22Rv1 (cell line): ENCODE results near the gene DNAJC5.
"Not testable (repeated sequence)": the region's sequence is repeated elsewhere in the genome, so short reads cannot be mapped to it uniquely, and the experiment has no call there.

Experiments used
- H3K27ac ChIP-seq: fragments of 450-650 bp; 2 replicates; pipeline ENCODE4 v1.5.1; 2017
- CTCF ChIP-seq: fragments of 450-650 bp; IDR thresholded peaks from 2 replicates; pipeline ENCODE4 v1.5.1; 2017; ENCODE audit warnings: mild to moderate bottlenecking
- ZFX ChIP-seq: fragments of 450-650 bp; IDR thresholded peaks from 2 replicates; pipeline ENCODE4 v1.6.1; 2017; ENCODE audit warnings: antibody characterized with exemption, borderline replicate concordance

The DNAJC5 gene, protein sequence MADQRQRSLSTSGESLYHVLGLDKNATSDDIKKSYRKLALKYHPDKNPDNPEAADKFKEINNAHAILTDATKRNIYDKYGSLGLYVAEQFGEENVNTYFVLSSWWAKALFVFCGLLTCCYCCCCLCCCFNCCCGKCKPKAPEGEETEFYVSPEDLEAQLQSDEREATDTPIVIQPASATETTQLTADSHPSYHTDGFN

DNA sequence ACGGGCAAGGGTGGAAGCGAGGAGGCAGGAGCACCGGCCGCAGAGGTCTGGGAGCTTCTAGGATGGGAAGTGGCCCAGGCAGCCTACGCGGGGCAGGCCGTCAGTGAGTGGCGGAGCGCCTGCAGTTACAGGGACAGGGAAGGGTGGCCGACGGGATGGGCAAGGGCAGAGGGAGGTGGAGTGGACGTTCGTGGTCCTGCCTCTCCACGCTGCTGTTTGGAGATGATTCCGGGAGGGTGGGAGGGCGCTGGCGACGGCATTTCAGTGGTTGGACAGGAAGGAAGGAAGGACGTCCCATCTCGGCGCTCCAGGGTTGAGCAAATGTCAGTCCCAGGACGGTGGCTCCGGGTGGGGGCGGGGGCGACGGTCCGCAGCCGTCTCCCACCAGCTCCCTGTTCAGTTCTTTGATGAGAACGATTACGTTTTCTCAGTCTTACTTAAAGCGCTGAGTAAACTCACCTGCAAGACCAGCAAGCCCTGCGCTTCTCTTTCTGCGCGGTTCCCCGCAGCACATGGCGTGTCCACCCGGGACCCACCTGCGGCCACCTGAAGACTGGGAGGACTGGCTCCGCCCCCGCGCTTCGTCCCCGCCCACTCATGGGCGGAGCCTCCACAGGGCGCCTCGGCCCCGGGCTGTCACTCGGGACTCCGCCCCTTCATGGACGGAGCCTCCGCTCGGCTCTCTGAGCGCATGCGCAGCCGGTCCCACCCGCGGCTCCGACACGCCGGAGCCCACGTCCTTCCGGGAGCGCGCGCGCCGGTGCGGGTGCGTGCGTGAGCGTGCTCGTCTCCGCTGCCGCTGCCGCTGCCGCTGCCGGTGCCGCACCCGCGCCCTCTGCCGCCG lies at the start of gene DNAJC5:
TSS of gene DNAJC5 (plus strand) at position 769 of the 844 bp plus-strand sequence. CDS start 33,220 bp downstream, outside the sequence.
- peak within 1 kb of the TSS; percentile 83 for H3K27ac ChIP-seq
- no peak for TF ChIP-seq ZFX
- TF ChIP-seq CTCF: no peak

DNA sequence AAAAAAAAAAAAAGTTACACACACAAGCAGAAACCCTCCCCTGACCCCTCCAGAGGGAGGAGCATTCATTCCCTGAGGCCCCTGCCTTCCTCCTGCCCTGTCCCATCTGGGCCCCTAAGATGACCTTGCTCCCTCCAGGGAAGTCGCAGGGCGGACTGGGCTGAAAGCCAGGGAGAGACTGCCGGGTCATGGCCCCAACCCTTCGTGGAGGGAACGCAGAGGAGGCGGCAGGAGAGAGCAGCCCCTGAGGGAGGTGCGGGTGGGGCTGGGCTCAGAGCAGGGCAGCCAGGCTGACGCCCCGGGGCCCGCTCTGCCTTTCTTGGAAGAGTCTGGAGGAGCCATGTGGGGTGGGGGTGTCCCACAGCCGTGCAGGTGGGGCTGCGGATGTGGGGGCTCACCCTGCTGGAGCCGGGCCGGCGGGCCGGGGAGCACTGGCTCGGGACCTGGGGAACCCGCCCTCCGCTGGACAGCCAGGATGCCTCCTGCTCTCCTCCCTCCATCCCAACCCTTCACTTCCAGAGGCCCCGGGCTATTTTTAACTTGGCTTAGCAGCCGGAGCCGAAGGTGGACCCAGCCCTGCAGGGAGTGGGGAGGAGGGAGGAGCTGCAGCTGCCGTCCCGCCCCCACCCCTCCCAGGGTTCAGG lies 48.7 kb upstream of the DNAJC5 start:
- no peak for TF ChIP-seq CTCF
- H3K27ac ChIP-seq: no peak overlapping the region

GRCh38 chr20:63846888-63847236 lies 48.1 kb upstream of the DNAJC5 start:
- TF ChIP-seq CTCF (no peak), ZFX (no peak)
- no peak overlapping the region for H3K27ac ChIP-seq

DNA sequence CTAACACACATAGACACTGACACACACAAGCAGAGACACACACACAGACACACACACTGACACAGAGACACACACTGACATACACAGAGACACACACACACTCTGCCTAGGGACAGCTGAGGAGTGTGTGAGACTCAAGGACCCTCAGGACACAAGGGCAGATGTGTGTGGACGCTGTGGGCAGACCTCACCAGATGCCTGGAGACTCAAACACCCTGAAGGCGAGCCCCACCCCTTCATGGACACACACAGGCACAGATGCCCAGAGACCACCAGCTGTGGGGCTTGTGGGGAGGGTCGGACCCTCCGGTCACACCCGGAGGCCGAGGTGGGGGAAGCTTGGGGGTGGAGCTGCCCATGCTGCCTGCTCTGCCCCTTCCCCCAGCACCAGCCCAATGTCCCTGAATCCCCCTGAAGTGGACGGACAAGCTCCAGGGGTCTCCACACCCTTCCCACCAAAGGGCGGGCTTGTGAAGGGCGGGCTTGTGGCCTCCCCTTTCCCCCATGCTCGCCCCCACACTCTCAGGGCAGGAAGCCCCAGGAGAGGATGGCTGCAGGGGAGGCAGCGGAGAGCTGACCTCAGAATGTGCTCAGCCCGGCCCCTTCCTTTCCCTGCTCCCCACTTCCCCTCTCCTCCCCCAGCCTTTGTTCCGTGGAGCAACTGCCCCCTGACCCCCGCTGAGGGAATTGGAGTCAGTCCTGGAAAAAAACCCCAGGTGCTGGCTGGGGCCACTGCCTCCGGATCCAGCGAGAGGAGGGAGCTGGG lies 47.5 kb upstream of the DNAJC5 start:
- no peak for TF ChIP-seq CTCF
- no peak for TF ChIP-seq ZFX
- no peak overlapping the region for H3K27ac ChIP-seq

GRCh38 chr20:63848003-63848911 lies 46.7 kb upstream of the DNAJC5 start:
- no peak for TF ChIP-seq CTCF
- no peak for TF ChIP-seq ZFX
- H3K27ac ChIP-seq: no peak overlapping the region

DNA sequence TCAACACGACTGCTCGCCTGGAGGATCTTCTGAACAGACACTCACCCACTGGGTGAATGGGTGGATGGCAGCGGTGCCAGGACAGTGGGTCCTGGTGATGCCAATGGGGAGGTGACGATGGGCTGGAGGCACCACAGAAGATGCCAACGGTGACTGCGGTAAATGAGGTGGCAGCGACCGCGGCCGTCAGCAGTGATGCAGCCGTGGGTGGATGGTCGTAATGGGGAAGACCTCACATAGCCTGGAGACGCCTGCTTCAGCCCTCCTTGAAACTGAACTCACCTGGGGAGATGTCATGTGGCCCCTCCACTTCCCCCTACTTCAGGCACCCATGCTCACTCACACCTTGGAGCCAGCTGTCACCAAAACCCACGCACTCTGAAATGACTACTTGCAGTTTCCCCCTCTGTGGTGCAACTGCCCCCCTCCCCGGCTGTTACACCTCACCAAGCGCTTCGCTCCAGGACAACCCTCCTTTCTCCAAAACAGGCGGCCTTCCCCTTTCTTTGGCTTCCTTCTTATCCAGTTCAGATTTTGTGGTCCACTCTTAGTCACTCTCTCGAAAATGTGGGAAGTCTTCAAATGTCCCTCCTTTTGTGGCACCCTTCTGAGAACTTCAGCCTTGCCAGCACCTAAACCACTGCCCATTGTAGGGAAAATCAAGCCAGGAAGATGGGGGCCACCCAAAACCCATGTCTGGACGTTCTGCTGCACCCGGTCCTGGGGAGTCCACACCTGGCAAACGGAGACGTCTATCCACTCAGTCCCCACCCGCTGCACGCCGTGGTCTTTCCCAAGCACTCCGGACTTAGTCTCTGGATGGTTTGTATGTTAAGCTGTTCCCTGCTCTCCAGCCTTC lies 44.0 kb upstream of the DNAJC5 start:
- TF ChIP-seq CTCF (no peak), ZFX (no peak)
- no peak overlapping the region for H3K27ac ChIP-seq

- H3K27ac ChIP-seq: not testable (repeated sequence)
These were observed 43.4 kb upstream of the DNAJC5 start for GRCh38 chr20:63851548-63851943.

GRCh38 chr20:63853733-63854068 lies 41.2 kb upstream of the DNAJC5 start:
- H3K27ac ChIP-seq: not testable (repeated sequence)
